ENCODE measurements around the gene ABTB2. TPM values are rescaled to one million over a fixed set of nuclear protein-coding genes. Genes with fewer than 3 reads are reported as not detected.

The ABTB2 gene
- total RNA-seq, 4 donors from 2014 or later = 0.79 to 4.1 (median 3.7) TPM

DNA sequence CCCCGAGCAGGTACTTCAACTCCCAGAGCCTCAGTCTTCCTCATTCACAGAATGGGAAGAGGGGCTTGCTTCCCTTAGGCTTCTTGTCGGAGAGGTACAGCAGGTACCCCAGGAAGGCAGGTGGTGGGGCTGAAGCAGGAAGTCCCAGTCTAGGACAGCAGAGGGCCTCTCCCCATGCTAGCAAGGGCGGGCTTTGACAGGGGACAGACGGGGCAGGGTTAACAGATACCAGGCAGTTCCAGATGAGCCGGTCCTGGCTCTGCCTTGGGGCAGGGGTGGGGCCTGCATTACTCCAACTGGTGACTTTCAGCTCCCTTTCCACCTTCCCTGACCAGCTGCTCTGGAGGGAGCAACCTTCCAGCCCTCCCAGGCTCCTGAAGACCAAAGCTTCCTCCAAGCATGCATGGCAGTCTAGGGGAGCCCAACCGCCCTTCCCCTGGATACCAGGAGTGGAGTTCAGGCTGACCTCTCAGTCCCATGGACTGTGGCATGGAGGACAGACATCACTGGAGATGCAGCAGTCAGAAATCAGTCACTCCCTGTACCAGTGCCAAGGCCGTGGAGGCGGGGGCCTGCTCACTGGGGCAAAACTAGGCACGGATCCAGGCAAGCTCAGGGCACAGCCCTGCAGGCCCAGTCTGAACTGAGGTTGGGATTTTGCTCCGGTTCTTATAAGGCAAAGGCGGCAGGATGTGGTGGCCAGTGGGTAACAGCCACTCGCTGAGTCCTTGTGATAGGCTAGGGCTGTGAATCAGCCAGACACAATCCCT lies 191.8 kb downstream of the ABTB2 start:
- no peaks in the 10 kb centered on the region for H3K36me3 ChIP-seq
- intact Hi-C loops (cut with DNase I) = no loop called here
- H3K27me3 ChIP-seq = peaks cover 0 to 6% (median 0%) of the 10 kb centered on the region in 4 donors
- H3K4me1 ChIP-seq = peaks cover 0 to 19% (median 0%) of the 10 kb centered on the region in 3 donors
- peak overlapping the region in 2 of 4 donors; percentile 46 to 62 for H3K27ac ChIP-seq
- H3K4me3 ChIP-seq = no peak overlapping the region
- DNase-seq = no peak
- WGBS, 2 donors = 32% methylated on average over 9 of the region's 12 CpGs; no CpG with 5 or more reads in 1 of the 2 donors
- TF ChIP-seq, protein P1, sequence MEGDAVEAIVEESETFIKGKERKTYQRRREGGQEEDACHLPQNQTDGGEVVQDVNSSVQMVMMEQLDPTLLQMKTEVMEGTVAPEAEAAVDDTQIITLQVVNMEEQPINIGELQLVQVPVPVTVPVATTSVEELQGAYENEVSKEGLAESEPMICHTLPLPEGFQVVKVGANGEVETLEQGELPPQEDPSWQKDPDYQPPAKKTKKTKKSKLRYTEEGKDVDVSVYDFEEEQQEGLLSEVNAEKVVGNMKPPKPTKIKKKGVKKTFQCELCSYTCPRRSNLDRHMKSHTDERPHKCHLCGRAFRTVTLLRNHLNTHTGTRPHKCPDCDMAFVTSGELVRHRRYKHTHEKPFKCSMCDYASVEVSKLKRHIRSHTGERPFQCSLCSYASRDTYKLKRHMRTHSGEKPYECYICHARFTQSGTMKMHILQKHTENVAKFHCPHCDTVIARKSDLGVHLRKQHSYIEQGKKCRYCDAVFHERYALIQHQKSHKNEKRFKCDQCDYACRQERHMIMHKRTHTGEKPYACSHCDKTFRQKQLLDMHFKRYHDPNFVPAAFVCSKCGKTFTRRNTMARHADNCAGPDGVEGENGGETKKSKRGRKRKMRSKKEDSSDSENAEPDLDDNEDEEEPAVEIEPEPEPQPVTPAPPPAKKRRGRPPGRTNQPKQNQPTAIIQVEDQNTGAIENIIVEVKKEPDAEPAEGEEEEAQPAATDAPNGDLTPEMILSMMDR (IDR thresholded peaks at IDR 0.05) = peak in 1 of 6 experiments; percentile 39
- TF ChIP-seq POLR2A (IDR thresholded peaks at IDR 0.05) = no peak
- H3K9me3 ChIP-seq = no peaks in the 10 kb centered on the region

DNA sequence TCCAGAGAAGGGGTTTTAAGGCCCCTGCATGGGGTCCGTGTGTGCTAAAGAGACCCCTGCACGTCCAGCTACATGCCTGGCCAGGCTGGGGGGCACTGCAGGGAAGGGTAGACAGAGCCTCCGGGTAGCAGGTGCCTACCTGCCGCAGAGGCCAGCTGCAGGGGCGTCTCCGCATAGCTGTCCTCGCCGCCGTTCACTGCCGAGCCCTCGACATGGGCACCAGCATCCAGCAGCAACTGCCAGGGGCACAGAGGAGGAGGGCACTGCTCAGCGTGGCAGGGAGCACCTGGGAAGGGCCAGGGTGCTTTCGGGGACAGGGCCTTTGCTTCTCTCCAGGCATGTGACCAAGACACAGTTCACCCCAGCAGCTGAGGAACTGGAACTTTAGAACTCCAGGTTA lies 192.7 kb downstream of the ABTB2 start:
- Histone ChIP-seq H3K27ac (no peak overlapping the region), H3K27me3 (no peaks in the 10 kb centered on the region), H3K4me3 (no peak overlapping the region), H3K36me3 (no peaks in the 10 kb centered on the region), H3K9me3 (no peaks in the 10 kb centered on the region), H3K4me1 (peaks cover 0 to 19% (median 0%) of the 10 kb centered on the region in 3 donors)
- intact Hi-C loops (cut with DNase I) = no loop called here
- WGBS, 2 donors = 81 to 100% methylated on average over 1 to 9 of the region's 13 CpGs
- no peak for TF ChIP-seq POLR2A (IDR thresholded peaks at IDR 0.05)
- TF ChIP-seq, protein P1 (IDR thresholded peaks at IDR 0.05) = no peak
- DNase-seq = no peak

DNA sequence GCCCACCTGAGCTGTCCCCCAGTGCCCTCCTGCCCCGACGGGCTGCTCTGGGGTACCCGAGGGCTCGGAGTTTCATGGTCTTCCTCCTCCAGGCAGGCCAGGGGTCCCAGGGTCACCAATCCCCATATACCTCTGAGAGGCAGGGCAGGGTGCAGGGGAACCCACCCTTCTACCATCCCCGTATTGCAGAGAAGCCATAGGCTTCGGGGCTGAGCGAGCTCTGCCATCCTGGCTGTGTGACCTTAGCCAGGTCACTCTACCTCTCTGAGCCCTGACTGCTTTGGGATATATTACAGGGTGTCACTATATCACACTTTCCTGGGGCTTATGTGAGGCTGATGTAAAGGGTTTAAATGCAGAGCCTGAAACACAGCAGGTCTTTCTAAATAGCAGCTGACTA lies 195.0 kb downstream of the ABTB2 start:
- no CpG with 5 or more reads among the region's 7 CpGs for WGBS, 2 donors
- H3K4me3 ChIP-seq = no peak overlapping the region

DNA sequence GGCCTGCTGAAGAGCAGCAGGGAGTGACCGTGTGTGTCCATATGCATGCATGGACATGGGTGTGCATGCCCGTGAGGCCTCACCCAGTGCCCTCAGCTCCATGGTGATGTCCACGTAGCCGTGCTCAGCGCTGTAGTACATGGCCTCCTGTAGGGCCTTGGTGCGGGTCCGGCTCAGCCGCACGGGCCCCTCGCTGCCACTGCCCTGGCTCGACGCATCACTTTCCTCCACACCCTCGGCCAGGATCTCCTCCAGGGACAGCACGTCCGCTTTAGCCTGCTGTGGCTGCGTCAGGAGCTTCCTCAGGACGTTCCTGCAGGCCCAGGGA lies 195.4 kb downstream of the ABTB2 start:
- Histone ChIP-seq H3K27ac (no peak overlapping the region), H3K27me3 (no peaks in the 10 kb centered on the region), H3K4me1 (peaks cover 0 to 19% (median 0%) of the 10 kb centered on the region in 3 donors), H3K9me3 (no peaks in the 10 kb centered on the region), H3K36me3 (peaks cover 0 to 10% (median 0%) of the 10 kb centered on the region in 3 donors), H3K4me3 (no peak overlapping the region)
- WGBS, 2 donors = 78 to 80% methylated on average over 7 to 11 of the region's 17 CpGs
- intact Hi-C loops (cut with DNase I) = no loop called here
- no peak for DNase-seq
- TF ChIP-seq, protein P1 (IDR thresholded peaks at IDR 0.05) = no peak

More for the DNA sequence above, 195.0 kb downstream of the ABTB2 start:
- no peak for DNase-seq
- Histone ChIP-seq H3K36me3 (peaks cover 0 to 10% (median 0%) of the 10 kb centered on the region in 3 donors), H3K27me3 (no peaks in the 10 kb centered on the region), H3K9me3 (no peaks in the 10 kb centered on the region), H3K4me1 (peaks cover 0 to 19% (median 0%) of the 10 kb centered on the region in 3 donors), H3K27ac (no peak overlapping the region)
- no peak for TF ChIP-seq POLR2A (IDR thresholded peaks at IDR 0.05)
- TF ChIP-seq, protein P1 (IDR thresholded peaks at IDR 0.05) = no peak
- intact Hi-C loops (cut with DNase I) = no loop called here

DNA sequence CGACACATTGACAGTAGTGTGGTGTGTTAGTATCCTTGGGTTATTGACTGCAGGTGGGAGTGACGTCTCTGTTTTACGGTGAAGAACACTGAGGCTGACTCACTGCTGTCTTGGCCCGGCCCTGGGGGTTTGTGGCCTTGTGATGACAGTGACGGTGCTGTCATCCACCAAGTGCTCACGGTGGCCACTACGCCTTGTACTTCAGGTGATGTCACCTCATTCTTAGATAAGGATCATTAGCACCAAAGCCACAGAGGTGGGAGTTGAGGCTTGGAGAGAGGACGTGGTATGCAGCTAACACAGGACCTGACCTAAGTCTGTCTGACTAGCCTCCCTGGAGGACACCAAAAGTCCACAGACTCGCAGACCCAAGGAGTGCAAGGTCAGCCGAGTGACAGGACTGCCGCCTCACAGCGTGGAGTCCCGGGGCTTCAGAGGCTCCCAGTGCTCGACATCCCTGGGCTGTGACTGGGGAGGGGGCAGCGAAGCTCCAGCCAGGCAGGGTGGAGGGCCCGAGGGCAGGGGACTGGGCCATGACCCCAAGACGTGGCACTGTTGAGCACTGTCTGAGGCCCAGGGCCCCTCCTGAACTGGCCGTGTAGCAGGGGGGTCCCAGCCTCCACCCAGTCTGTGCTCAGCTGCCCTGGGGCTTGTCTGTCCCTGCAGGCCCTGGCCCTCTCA lies 195.9 kb downstream of the ABTB2 start:
- H3K27me3 ChIP-seq = no peaks in the 10 kb centered on the region
- peaks cover 0 to 19% (median 0%) of the 10 kb centered on the region in 3 donors for H3K4me1 ChIP-seq
- intact Hi-C loops (cut with DNase I) = no loop called here
- H3K27ac ChIP-seq = no peak overlapping the region
- H3K9me3 ChIP-seq = no peaks in the 10 kb centered on the region
- no peak overlapping the region for H3K4me3 ChIP-seq
- TF ChIP-seq, protein P1 (IDR thresholded peaks at IDR 0.05) = no peak
- TF ChIP-seq POLR2A (IDR thresholded peaks at IDR 0.05) = no peak
- WGBS, 2 donors = 59 to 64% methylated on average over 4 to 9 of the region's 18 CpGs
- no peak for DNase-seq
- H3K36me3 ChIP-seq = peaks cover 0 to 10% (median 0%) of the 10 kb centered on the region in 3 donors

All from esophagus squamous epithelium (tissue), 5 donors.